GM10248 (cell line): ENCODE measurements around the gene FITM2.
"Not testable (repeated sequence)": the region's sequence is repeated elsewhere in the genome, so short reads cannot be mapped to it uniquely, and the experiment has no call there.

Experiments used
- CTCF ChIA-PET: fragments of 300-600 bp; sonication (Branson Sonifier 250); formaldehyde crosslinking; extraction: SDS; loops from one replicate; lab custom pipeline; 2021; ENCODE audit warnings: antibody characterized with exemption; lab: Yijun Ruan, JAX
- POLR2A ChIA-PET: fragments of 350-650 bp; sonication (Branson Sonifier 250); formaldehyde crosslinking; extraction: SDS; loops from one replicate; lab custom pipeline; 2020; ENCODE audit warnings: antibody characterized with exemption; lab: Yijun Ruan, JAX
- DNase-seq: peaks from one replicate; pipeline ENCODE4 v3.0.0; 2012; ENCODE audit errors: extremely low spot score
- CTCF ChIP-seq: IDR thresholded peaks from 2 replicates; pipeline ENCODE4 v1.5.1; 2012; ENCODE audit warnings: mild to moderate bottlenecking, low read depth; ENCODE audit errors: extremely low read depth, missing control alignments, control extremely low read depth

The FITM2 gene

GRCh38 chr20:44355498-44356352 is 44.7 kb upstream of the FITM2 start, which contains the start of gene HNF4A:
Gene HNF4A (plus strand): TSS chr20:44355699. CDS start chr20:44355805, 106 bp downstream.
- POLR2A ChIA-PET, result no interaction called here
- DNase-seq, result no peak
- CTCF ChIA-PET, result interaction anchor here (0.9 kb wide), 1 partner anchor 10 kb away, joined by 3 read pairs; no protein-coding TSS in a partner anchor
- no peak for TF ChIP-seq CTCF

DNA sequence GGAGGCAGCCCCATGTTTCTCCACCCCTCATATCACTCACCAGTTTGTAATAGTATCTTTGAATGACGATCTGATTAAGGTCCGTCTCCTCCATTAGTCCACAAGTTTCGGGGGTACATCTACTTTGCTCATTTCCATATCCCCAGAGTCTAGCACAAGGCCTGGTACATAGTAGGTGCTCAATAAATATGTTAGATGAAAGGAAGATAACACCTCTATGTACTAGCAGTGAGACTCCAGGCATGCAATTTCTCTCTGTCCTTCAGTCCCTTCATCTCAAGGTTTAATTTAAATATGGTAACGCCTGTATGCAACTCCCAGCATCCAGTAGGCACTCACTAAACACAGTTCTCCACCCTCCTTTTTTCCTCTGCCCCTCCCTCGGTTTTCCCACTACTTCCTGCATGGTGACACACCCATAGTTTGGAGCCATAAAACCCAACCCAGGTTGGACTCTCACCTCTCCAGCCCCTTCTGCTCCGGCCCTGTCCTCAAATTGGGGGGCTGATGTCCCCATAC is 44.0 kb upstream of the FITM2 start:
- no peak for TF ChIP-seq CTCF
- CTCF ChIA-PET, result interaction anchor here (1.0 to 1.4 kb wide), 2 partner anchors 30 to 43 kb away, joined by 4 read pairs; no protein-coding TSS in a partner anchor
- POLR2A ChIA-PET, result no interaction called here
- no peak for DNase-seq

DNA sequence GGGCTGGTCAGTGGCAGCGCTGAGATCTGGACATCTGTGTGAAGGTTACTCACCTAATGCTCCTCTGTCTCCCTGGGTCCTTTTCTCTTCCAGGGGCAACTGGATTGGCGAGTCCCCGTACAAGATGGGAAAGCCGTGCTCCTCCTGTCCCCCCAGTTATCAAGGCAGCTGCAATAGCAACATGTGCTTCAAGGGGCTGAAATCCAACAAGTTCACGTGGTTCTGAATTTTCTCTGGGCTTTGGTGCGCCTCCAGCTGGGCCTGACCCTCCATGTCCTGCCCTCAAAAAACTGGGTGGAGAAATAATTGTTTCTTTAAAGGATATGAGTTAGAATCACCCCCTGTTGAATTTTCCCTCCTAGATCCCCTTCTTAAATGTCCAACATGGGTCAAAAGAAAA is 39.6 kb upstream of the FITM2 start:
- POLR2A ChIA-PET, result no interaction called here
- no peak for DNase-seq
- CTCF ChIA-PET, result no interaction called here
- no peak for TF ChIP-seq CTCF

DNA sequence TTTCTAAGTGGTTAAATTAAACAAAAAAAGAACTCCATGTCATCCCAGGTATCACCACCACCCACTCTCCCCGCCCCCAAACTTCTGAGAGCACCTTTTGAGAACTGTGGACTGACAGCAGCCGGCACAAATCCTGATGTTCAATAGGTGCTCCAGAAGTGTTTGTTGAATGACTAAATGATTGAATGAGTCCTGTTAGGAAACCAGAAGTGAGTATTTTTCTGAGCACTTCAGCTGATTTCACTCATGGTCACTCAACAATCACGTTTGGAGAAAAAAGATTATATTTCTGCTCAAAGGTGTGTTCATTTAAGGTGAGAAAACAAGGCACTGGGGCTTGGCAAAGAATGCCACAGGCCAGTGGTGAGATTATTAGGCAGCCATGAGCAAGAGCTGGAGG is 38.3 kb upstream of the FITM2 start:
- CTCF ChIA-PET, result no interaction called here
- no peak for DNase-seq
- POLR2A ChIA-PET, result no interaction called here
- no peak for TF ChIP-seq CTCF

DNA sequence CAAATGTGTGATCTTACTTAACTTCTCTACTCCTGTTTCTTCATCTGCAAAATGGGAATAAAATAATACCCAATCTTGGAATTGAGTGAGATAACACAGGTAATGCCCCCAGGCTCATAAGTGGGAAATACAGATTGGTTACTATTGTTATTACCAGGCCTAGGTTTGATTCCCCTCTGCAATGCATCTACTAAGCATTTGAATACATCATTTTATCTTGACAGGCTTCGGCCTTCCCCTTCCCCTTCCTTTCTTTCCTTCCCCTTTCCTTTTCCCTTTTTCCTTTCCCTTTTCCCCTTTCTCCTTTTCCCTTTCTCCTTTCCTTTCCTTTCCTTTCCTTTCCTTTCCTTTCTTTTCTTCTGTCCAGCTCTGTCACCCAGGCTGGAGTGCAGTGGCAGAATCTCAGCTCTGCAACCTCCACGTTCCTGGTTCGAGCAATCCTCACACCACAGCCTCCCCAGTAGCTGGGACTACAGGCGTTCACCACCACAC is 37.2 kb upstream of the FITM2 start:
- CTCF ChIA-PET, result interaction anchor here (0.8 kb wide), 1 partner anchor 41 kb away, joined by 3 read pairs; no protein-coding TSS in a partner anchor
- no peak for TF ChIP-seq CTCF
- no peak for DNase-seq
- POLR2A ChIA-PET, result no interaction called here

- POLR2A ChIA-PET, DNase-seq: not testable (repeated sequence)
- CTCF ChIA-PET, result interaction anchor here (1.1 kb wide), 1 partner anchor 10 kb away, joined by 3 read pairs; the partner anchor contains the start of gene HNF4A
Observed at GRCh38 chr20:44345941-44346340, 34.9 kb upstream of the FITM2 start.
